Activated naive CD4-positive, alpha-beta T cell treated with anti-CD3 and anti-CD28 coated beads, Interleukin-2, amount 50 U/mL, for 72 hours (primary cell): ENCODE measurements around the gene LYZ. TPM values are rescaled to one million over a fixed set of nuclear protein-coding genes. Genes with fewer than 3 reads are reported as not detected.

Source experiments
- ATAC-seq, 2 donors: fragments of 150-1000 bp; cut with Tn5 transposase; 2 replicates each; pipeline ENCODE4 v1.10.0; 2021; ENCODE audit warnings: mild to moderate bottlenecking in 2 of 2, moderate library complexity in 2 of 2
- DNase-seq, 2 donors: peaks; one replicate each; pipeline ENCODE4 v3.0.0; 2021 to 2022; ENCODE audit warnings: low spot score in 2 of 2
- H3K27ac Mint-ChIP-seq, 2 donors: one replicate each; pipeline ENCODE4 v1.8.0; 2022; ENCODE audit warnings: mild to moderate bottlenecking in 2 of 2, mixed read lengths in 2 of 2
- H3K36me3 Mint-ChIP-seq, 2 donors: one replicate each; pipeline ENCODE4 v1.8.0; 2022; ENCODE audit warnings: mixed read lengths in 2 of 2
- H3K9me3 Mint-ChIP-seq, 2 donors: one replicate each; pipeline ENCODE4 v1.8.0; 2022; ENCODE audit warnings: mixed read lengths in 2 of 2
- total RNA-seq, 2 donors: library from RNA; stranded (reverse); gene quantifications; one replicate each; pipeline ENCODE4 v1.2.3, GENCODE V29; 2022

Gene LYZ
- total RNA-seq, 2 donors from 2014 or later, result 0.30 TPM; not detected in 1

DNA sequence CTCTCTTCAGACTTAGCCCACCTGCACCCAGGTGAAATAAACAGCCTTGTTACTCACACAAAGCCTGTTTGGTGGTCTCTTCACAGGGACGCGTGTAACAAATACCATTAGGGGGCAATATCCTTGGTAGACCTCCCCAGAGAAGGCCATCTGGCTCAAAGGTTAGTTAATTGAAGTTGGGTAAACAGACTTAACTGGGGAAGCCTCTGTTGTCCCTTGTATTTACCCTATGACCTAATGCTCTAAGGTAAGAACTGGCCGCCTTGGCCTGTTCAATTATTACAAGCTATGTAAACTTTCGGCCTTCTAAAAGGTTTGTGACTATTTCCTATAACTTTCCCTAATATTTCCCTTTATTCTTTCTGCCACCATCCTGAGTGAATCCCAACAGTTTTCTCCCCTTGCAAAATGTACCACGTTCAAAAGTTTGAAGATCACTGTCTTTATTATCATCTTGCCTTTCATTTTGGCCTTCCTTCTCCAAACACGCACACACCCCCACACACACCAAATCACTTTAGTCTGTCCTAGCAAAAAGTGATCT is 15.3 kb upstream of the LYZ start:
- Mint-ChIP-seq H3K9me3 (no peaks in the 10 kb centered on the region), H3K27ac (peak overlapping the region; percentile 18 to 85)
- DNase-seq, result no peak

DNA sequence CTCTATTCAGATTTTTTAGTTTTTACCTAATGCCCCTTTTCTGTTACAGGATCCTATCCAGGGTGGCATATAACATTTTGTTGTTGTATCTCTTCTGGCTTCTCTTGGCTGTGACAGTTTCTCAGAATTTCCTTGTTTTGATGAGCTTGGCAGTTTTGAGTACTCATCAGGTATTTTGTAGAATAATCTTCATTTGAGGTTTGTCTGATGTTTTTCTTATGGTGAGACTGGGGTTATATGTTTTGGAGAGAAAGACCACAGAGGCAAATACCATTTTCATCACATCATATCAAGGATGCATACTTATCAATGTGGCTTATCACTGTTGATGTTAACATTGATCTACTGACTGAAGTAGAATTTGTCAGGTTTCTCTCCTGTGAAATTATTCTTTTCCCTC is 14.0 kb upstream of the LYZ start:
- ATAC-seq, result no peak

More for the DNA sequence above, 15.3 kb upstream of the LYZ start:
- no peak for ATAC-seq
- H3K36me3 Mint-ChIP-seq, result peaks cover 0 to 5% of the 10 kb centered on the region in 2 donors

DNA sequence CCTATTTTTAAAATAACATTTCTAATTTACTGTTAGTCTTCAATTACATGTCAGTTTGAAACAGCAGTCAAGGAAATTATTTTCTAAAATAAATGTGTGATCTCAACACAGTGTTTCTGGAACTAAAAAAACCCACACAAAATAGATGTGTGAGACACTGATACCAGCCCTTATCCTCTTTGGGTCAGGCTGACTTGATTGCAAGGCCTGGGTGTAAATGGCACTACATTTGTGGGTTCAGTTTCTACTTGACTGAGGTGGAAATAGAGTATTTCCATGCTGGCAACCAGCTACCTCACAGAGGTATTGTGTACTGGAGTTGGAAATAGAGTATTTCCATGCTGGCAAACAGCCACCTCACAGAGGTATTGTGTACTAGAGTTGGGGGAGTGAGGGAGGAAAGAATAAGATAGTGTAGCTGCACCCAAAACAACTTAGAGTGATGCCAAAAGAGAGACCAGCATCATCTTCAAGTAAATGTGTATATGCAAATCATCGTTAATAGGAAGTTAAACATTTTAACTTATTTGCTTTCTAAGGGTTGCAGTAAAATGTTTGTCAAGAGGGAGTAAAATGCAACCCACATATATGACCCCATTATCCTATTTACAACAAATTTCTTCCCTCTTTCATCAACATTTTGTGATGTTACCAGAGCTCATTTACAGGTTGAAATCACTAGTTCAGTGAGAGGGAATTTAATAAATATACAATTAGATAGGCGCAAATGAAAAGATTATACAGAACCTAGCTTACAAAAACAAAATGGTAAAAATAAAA is 10.7 kb upstream of the LYZ start:
- no peaks in the 10 kb centered on the region for H3K9me3 Mint-ChIP-seq
- no peaks in the 10 kb centered on the region for H3K36me3 Mint-ChIP-seq
- no peak overlapping the region for H3K27ac Mint-ChIP-seq
- no peak for DNase-seq
- ATAC-seq, result no peak

More for the DNA sequence above, 14.0 kb upstream of the LYZ start:
- H3K36me3 Mint-ChIP-seq, result peaks cover 0 to 5% of the 10 kb centered on the region in 2 donors
- H3K27ac Mint-ChIP-seq, result no peak overlapping the region
- no peak for DNase-seq
- H3K9me3 Mint-ChIP-seq, result no peaks in the 10 kb centered on the region

DNA sequence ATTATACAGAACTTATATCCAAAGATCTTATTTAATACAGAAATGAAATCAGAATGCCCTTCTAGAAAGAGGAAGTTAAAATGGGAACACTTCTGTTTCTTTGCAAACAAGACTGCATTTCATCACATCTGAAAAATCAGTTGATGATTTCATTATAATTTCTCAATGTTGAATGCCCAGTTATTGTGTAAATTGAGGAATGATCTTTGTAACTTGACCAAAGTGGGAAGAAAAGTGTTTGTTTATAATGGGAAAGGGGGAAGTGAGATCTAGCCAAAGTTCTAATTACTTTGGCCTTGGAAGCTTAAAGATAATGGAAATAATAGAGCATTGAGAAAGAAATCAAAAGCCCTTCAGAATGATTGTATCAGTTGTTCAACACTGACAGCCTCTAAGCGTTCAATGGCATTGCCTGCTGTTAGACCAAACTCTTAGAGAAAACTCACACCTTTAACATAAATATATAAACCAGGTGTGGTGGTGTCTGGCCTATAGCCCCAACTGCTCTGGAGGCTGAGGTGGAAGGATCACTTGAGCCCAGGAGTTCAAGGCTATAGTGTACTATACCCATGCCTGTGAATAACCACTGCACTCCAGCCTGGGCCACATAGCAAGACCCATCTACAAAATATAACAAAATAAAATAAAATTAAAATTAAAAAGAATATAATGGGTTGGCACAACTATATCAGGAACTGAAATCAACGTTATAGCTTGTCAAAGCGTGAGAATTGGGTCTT is 9.9 kb upstream of the LYZ start:
- no peak for DNase-seq
- Mint-ChIP-seq H3K36me3 (no peaks in the 10 kb centered on the region), H3K9me3 (no peaks in the 10 kb centered on the region), H3K27ac (no peak overlapping the region)
- no peak for ATAC-seq

DNA sequence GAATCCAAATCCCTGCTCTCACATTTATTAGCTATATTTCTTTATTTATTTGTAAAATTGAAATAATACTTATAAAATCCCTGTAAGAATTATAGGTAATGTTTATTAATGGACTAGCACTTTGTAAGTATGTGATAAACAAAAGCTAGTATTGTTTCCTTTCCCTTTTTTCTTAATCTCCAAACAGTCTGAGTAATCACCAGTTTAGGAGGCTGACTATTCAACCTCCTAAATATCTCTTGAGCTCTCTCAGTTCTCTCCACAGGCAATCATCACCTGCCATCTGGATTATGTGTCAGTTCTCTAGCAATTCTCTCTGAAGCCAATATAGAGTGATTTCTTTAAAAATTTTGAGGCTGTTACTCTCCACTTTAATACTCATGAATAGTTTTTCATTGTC is 9.2 kb upstream of the LYZ start:
- DNase-seq, result no peak
- H3K36me3 Mint-ChIP-seq, result no peaks in the 10 kb centered on the region
- no peaks in the 10 kb centered on the region for H3K9me3 Mint-ChIP-seq
- ATAC-seq, result no peak
- no peak overlapping the region for H3K27ac Mint-ChIP-seq

DNA sequence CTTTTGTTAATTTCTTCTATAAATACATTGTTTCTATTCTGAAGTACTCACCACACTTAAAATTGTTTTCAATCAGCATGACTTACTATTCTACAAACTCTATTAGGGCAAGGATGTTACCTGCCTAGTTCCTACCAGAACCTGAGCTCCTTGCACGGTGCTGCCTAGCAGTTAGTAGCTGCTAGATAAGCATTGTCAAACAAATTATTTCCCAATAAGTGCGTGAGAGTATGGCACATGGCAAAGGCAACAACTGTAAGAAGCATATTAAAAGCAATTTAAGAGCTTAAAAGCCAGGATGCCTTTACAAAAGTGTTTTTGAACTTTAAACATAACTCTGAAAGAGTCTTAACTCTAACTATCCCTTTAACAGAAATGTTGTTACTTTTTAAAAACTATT is 8.2 kb upstream of the LYZ start:
- ATAC-seq, result no peak
- no peaks in the 10 kb centered on the region for H3K36me3 Mint-ChIP-seq
- no peaks in the 10 kb centered on the region for H3K9me3 Mint-ChIP-seq
- DNase-seq, result no peak
- no peak overlapping the region for H3K27ac Mint-ChIP-seq

DNA sequence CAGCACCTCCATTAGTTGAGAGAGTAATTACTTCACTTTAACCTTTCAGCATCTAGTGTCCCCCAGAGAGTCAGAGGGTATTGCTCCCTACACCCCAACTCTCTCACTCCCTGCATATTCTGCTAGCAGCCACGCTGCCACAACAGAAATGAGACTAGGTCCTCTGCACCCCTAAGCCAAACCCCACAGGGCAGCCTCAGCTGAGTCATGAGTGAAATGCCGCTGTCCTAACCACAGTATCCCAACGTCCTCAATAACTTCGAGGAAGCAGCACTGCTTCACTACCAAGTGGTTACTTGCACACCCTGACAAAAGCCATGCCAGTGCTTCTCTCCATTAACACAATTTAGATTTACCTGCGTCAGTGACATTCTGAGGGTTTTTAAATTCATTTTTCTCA is 6.9 kb upstream of the LYZ start:
- H3K9me3 Mint-ChIP-seq, result no peaks in the 10 kb centered on the region
- no peaks in the 10 kb centered on the region for H3K36me3 Mint-ChIP-seq
- DNase-seq (no peak), ATAC-seq (peak in 1 of 2 donors; percentile 29)
- H3K27ac Mint-ChIP-seq, result no peak overlapping the region

DNA sequence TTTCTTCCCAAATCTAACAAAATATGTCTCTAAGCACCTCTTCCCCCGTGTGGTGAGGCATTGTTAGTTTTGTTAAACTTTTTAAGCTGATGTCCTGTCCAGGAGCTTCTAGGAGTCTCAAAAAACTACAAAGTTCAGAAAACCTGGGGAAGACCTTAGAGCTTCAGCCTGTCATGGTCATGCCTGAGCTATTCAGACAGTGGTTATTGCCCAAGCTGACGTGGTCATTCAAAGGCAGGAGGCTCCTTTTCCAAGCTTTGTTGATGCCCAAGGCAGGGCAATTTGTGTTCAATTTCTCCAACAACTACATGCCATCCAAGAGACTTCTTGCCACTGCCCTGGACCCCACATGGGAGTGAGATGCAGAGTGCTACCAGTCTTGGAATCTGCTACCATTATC is 5.8 kb upstream of the LYZ start:
- DNase-seq, result no peak
- Mint-ChIP-seq H3K9me3 (no peaks in the 10 kb centered on the region), H3K36me3 (no peaks in the 10 kb centered on the region), H3K27ac (no peak overlapping the region)
- no peak for ATAC-seq

DNA sequence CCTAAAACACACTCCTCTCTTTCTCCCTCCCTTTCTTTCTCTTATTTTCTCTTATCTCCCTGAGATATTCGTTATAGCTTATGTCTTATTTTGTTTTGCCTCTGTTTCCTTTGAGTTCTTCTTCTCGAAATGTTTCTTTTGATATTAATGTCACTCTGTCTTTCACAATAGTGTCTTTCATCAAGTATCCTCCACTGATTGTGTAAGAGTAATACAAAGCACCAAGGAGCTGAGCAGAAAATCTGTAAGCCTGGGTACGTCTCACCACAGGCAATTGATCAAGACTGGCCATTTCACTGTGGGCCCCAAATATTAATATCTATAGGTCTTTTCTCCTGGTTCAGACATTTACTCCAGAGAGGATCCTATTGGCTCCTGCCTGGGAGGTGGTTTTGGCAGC is 4.8 kb upstream of the LYZ start:
- no peak for DNase-seq
- Mint-ChIP-seq H3K36me3 (no peaks in the 10 kb centered on the region), H3K9me3 (no peaks in the 10 kb centered on the region), H3K27ac (no peak overlapping the region)
- no peak for ATAC-seq

DNA sequence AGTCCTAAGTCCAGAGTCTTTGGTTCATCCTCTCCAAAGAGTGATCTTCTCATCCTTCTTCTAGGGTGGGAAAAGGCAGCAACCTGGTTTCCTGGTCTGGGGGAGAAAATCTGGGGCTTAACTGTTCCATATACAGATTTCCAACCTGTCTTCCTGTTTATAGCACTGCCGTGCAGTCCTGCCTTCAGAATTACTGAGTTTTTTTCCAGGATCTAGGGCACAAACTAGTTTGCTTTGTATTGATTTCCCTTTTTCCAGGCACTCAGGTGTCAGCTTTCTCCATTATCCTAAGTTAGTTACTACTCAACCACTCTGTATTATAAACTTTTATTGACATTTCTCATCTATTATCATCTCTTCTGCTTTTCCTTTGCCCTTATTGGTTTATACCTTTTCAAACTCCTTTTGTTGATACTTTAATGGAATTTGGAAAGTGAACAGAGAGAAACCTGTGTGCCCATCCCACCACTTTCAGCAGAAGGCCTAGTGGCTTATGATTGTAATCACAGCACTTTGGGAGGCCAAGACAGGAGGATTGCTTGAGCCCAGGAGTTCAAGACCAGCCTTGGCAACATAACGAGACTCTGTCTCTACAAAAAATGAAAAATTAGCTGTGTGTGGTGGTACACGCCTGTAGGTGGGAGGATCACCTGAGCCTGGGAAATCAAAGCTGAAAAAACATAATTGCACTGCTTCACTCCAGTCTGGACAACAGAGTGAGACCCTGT is 4.1 kb upstream of the LYZ start:
- no peaks in the 10 kb centered on the region for H3K36me3 Mint-ChIP-seq
- no peaks in the 10 kb centered on the region for H3K9me3 Mint-ChIP-seq
- ATAC-seq, result no peak
- DNase-seq, result no peak
- no peak overlapping the region for H3K27ac Mint-ChIP-seq

DNA sequence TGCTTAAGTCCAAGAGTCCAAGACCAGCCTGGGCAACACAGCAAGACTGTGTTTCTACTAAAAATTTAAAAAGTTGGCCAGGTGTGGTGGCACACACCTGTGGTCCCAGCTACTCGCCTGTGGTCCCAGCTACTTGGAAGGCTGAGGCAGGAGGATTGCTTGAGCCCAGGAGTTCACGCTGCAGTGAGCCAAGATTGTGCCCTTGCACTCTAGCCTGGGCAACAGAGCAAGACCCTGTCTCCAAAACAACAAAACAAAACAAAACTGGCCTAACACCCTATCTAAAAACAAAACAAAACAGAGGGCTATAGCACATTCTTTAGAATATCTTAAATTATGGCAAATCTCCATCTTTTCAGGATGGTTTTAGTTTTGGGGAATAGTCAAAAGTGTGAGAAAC is 3.1 kb upstream of the LYZ start:
- DNase-seq (no peak), ATAC-seq (no peak)
- Mint-ChIP-seq H3K36me3 (no peaks in the 10 kb centered on the region), H3K9me3 (no peaks in the 10 kb centered on the region), H3K27ac (no peak overlapping the region)

DNA sequence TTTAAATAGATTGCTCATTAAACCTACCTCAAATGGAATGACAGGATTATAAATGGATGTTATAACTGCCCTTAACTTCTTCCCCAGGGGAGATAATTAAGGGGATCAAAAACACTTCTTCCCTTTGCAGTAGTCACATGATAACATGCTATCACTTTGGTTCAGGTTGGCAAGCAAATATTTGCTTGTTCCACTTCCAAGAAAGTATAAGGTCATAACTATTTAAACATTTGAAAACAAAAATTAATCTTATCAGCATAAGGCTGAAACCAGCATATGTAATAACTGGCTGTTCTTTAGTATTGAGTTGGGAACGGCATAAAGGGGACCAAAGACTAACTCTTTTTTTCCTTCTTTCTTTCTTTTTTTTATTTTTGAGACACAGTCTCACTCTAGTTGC is 2.4 kb upstream of the LYZ start:
- Mint-ChIP-seq H3K27ac (no peak overlapping the region), H3K9me3 (no peaks in the 10 kb centered on the region), H3K36me3 (no peaks in the 10 kb centered on the region)
- ATAC-seq (no peak), DNase-seq (no peak)

DNA sequence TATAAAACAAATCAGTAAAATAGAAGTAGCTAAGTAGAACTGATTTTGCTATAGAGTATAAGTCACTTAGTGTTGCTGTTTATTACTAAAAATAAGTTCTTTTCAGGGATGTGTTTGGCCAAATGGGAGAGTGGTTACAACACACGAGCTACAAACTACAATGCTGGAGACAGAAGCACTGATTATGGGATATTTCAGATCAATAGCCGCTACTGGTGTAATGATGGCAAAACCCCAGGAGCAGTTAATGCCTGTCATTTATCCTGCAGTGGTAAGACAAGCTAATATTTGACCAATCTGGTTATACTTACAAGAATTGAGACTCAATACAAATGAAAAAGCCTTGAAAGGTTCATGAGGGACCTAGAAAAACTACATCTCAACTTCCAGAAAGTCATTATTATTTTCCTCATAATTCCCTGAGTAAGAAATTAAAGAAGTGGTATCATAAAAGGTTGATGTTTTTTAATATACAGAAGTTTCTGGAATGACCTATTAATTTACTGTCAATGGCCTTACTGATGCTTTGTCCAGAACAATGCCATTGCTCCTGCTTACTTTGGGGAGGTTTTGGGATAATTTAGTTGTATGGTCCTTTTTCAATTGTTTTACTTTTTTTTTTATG is 1.9 kb downstream of the LYZ start:
- no peaks in the 10 kb centered on the region for H3K36me3 Mint-ChIP-seq
- no peak overlapping the region for H3K27ac Mint-ChIP-seq
- no peak for ATAC-seq
- H3K9me3 Mint-ChIP-seq, result no peaks in the 10 kb centered on the region
- no peak for DNase-seq

DNA sequence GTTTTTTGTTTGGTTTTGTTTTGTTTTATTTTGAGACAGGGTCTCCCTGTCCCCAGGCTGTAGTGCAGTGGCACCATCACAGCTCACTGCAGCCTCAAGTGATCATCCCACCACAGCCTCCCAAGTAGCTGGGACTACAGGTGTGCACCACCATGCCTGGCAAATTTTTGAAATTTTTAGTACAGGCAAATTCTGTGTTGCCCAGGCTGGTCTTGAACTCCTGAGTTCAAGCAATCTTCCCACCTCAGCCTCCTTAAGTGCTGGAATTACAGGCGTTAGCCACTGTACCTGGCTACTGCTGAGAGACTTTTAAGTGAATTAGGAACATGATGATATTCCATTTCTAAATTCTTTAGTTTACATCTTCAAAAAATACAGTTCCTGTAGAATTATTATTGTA is 2.6 kb downstream of the LYZ start:
- no peak for DNase-seq
- Mint-ChIP-seq H3K27ac (no peak overlapping the region), H3K36me3 (no peaks in the 10 kb centered on the region), H3K9me3 (no peaks in the 10 kb centered on the region)
- ATAC-seq, result no peak

DNA sequence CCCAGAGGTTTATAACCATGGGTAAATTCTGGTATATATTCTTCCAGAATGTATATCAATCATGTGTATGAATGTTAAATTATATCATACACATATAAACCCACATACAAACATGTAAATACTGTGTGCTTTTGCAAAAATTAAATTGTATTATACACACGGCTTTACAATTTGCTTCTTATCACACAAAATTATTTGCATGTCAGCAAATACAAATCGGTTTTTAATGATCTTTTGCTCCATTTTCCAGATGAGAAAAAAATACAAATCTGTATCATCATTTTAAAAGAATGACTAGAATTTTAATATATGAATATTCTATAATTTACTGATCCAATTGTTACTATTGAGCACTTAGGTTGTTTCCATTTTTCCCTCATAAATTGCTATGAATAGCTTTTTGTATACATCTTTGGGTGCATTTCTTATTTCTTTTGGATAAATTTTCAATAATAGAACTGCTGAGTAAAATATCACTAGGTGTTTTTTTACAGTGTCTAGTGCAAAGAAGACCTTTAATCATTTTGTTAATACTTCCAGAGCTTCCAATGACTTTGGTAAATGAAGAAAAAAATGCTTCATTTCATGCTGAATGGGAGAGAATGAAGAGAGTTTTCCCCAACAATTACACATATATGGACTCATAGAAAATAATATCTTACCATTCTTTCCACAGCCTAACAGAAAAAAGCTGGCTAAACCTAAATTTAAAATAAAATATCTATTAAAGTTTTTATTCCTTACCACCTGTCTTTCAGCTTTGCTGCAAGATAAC is 3.5 kb downstream of the LYZ start:
- ATAC-seq (no peak), DNase-seq (no peak)
- Mint-ChIP-seq H3K36me3 (no peaks in the 10 kb centered on the region), H3K9me3 (no peaks in the 10 kb centered on the region), H3K27ac (no peak overlapping the region)

DNA sequence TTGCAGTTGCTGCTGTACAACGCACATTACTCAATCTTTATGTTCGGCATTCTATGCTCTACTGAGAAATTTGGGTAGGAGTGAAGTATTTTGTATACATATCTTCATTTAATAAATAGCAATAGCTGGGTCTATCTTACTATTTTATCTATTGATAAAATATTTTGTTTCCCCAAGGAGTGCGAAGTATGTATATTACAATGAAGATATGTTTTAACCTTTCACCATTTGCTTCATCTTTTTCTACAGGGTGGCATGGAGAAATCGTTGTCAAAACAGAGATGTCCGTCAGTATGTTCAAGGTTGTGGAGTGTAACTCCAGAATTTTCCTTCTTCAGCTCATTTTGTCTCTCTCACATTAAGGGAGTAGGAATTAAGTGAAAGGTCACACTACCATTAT is 4.7 kb downstream of the LYZ start:
- Mint-ChIP-seq H3K36me3 (no peaks in the 10 kb centered on the region), H3K9me3 (no peaks in the 10 kb centered on the region), H3K27ac (no peak overlapping the region)
- no peak for DNase-seq
- ATAC-seq, result no peak
